Activated naive CD8-positive, alpha-beta T cell treated with anti-CD3 and anti-CD28 coated beads, Interleukin-2, amount 10 ng/mL, durations not matched to agents 7 days and 5 days (primary cell): Measurements from ENCODE around the gene SLC45A1. TPM values are rescaled to one million over a fixed set of nuclear protein-coding genes. Genes with fewer than 3 reads are reported as not detected.

Source experiments
- ATAC-seq: fragments of 150-1000 bp; cut with Tn5 transposase; one replicate; pipeline ENCODE4 v1.10.0; 2021; ENCODE audit warnings: low read depth, moderate library complexity
- POLR2A ChIA-PET: fragments of 350-600 bp; sonication (Branson Sonifier 250); formaldehyde crosslinking; loops from one replicate; lab custom pipeline; 2021; ENCODE audit warnings: antibody characterized with exemption; lab: Charles Lee
- DNase-seq: peaks from one replicate; pipeline ENCODE4 v3.0.0; 2021
- H3K27ac Mint-ChIP-seq: one replicate; pipeline ENCODE4 v1.8.0; 2022; ENCODE audit warnings: mild to moderate bottlenecking, mixed read lengths
- H3K27me3 Mint-ChIP-seq: one replicate; pipeline ENCODE4 v1.8.0; 2022; ENCODE audit warnings: mild to moderate bottlenecking, moderate library complexity, mixed read lengths
- H3K36me3 Mint-ChIP-seq: one replicate; pipeline ENCODE4 v1.8.0; 2021; ENCODE audit warnings: mild to moderate bottlenecking, mixed read lengths
- H3K4me1 Mint-ChIP-seq: one replicate; pipeline ENCODE4 v1.8.0; 2021; ENCODE audit warnings: mixed read lengths
- H3K4me3 Mint-ChIP-seq: one replicate; pipeline ENCODE4 v1.8.0; 2022; ENCODE audit warnings: mild to moderate bottlenecking, moderate library complexity, mixed read lengths
- H3K9me3 Mint-ChIP-seq: one replicate; pipeline ENCODE4 v1.8.0; 2021; ENCODE audit warnings: mixed read lengths
- total RNA-seq, 2 experiments: library from RNA; stranded (reverse); gene quantifications; one replicate each; pipeline ENCODE4 v1.2.3, GENCODE V29; 2021

SLC45A1 gene
- total RNA-seq, 2 experiments from 2014 or later = 0.50 to 0.88 TPM

DNA sequence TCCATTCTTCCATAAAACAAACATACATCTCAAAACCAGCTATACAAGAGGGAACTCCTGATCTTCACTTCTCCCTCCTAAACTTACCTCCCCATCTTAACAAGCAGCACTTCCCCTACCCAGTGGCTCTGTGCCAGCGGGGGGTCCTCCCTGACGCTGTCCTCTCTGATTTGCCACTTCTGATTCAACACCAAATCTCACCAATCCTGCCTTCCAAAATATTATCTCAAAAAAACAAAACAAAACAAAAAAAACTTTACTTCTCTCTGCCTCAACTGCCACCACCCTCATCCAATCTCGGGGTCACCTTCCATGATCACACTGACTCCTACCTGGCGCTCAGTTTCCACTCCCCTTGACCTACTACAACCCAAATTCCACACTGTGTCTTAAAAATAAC is 72.8 kb downstream of the SLC45A1 start:
- Mint-ChIP-seq H3K4me1 (peaks cover 35% of the 10 kb centered on the region), H3K36me3 (peaks cover 32% of the 10 kb centered on the region), H3K27me3 (no peaks in the 10 kb centered on the region), H3K9me3 (no peaks in the 10 kb centered on the region), H3K27ac (peak overlapping the region; percentile 43), H3K4me3 (peak overlapping the region; percentile 12)
- DNase-seq = no peak
- no peak for ATAC-seq
- POLR2A ChIA-PET = no interaction called here

DNA sequence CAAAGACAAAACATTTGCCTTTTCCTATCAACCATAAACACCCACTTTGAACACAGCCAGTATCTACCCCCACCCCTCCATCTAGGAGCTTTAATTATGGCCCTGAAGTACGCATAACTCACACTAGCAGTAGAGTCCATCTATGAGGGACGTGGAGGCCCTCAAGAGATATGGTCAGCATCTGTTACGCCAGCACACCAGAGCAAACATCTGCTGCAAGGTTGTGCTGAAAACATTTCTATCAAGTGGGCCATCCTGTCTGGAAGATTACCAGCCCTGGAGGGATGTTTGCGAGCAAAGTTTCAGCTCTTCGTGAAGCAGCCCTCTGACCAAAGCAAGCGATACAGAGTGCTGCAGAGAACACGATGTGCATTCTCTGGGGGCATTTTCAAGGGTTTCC is 74.6 kb downstream of the SLC45A1 start:
- Mint-ChIP-seq H3K4me3 (no peak overlapping the region), H3K4me1 (peaks cover 50% of the 10 kb centered on the region), H3K9me3 (no peaks in the 10 kb centered on the region), H3K27me3 (no peaks in the 10 kb centered on the region), H3K27ac (no peak overlapping the region), H3K36me3 (peaks cover 27% of the 10 kb centered on the region)
- POLR2A ChIA-PET = no interaction called here
- DNase-seq = no peak
- no peak for ATAC-seq
